Activated T-helper 1 cell treated with anti-CD3 and anti-CD28 coated beads, Interleukin-12 subunit alpha, Interleukin-12 subunit beta, Interleukin-2, Interleukin-4 antibody, amounts not matched to agents 30 ng/mL and 10 ng/mL and 1 ng/mL, durations not matched to agents 14 hours and 24 hours and 36 hours (primary cell): Measurements from ENCODE around the gene IL1RAPL2. TPM values are rescaled to one million over a fixed set of nuclear protein-coding genes. Genes with fewer than 3 reads are reported as not detected.

Experiments used
- DNase-seq: peaks from one replicate; pipeline ENCODE4 v3.0.0; 2021; ENCODE audit warnings: low spot score
- H3K27ac Mint-ChIP-seq: one replicate; pipeline ENCODE4 v1.8.0; 2021; ENCODE audit warnings: mild to moderate bottlenecking, mixed read lengths
- H3K27me3 Mint-ChIP-seq: one replicate; pipeline ENCODE4 v1.8.0; 2022; ENCODE audit warnings: mild to moderate bottlenecking, moderate library complexity, mixed read lengths; ENCODE audit not compliant: insufficient read depth
- H3K36me3 Mint-ChIP-seq: one replicate; pipeline ENCODE4 v1.8.0; 2021; ENCODE audit warnings: low read depth, mixed read lengths
- H3K4me1 Mint-ChIP-seq: one replicate; pipeline ENCODE4 v1.8.0; 2021; ENCODE audit warnings: low read depth, mixed read lengths
- H3K4me3 Mint-ChIP-seq: one replicate; pipeline ENCODE4 v1.8.0; 2021; ENCODE audit warnings: mild to moderate bottlenecking, moderate library complexity, mixed read lengths
- H3K9me3 Mint-ChIP-seq: one replicate; pipeline ENCODE4 v1.8.0; 2021; ENCODE audit warnings: mixed read lengths
- intact Hi-C: fragments of 100-400 bp; cut with micrococcal nuclease; formaldehyde crosslinking; loops from one replicate; pipeline ENCODE4 v1.15.1; 2024
- total RNA-seq: library from RNA; stranded (reverse); gene quantifications from 2 replicates; pipeline ENCODE4 v1.2.3, GENCODE V29; 2022

IL1RAPL2 gene
- total RNA-seq, 1 donor from 2014 or later = not detected

DNA sequence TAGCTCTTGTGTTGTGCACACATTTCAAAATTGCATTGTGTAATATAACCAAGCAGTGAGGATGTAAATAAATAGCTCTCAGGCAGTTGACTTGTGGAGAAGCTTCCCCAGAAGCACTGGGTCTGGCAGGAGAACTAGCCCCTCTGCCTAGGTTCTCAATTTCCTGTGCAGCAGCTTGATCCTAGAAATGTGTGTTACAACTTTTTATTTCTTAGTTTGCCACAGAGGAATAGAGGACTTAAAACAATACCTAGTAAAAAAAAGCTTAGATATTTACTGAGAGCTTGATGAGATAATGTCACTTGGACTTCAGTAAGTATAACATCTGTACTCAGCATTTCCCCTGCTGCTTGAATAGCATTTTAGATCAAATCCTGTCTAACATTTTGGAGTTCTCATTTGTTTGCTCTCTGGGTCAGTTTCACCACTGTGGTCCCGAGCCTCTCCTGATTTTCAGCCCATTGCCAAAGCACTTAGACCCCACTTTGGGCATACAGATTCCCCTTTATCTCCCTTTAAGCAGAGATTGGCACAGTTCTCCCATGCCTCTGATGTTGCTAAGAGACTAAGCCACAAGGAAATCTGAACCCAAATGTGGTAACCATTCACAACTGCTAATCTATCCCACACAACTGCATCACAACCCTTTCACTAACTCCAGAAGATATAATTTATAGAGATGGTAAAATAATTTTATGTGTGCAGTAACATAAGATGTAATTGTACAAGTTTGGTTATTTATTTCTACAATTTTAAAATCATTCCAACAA, 1158.2 kb downstream of the IL1RAPL2 start:
- DNase-seq = no peak
- intact Hi-C loops = no loop called here

DNA sequence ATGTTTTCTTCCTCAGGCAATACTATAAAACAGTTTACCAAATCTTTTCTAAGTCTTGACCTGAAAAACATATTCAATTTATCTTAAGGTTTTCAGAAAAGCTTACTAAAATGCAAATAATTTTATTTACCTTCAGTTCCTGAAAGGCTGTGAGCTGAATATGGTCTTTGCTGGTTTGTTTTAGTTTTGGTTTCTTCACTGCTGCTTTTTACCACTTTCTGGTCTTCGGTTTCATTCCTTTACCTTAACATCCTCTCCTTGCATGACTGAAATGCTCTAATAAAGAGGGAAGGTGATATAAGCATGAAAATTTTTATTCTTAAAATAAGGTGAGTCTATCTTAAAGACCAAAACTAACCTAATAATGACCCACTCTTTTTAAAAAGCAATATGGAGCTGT, 1159.2 kb downstream of the IL1RAPL2 start:
- Mint-ChIP-seq H3K27ac (no peak overlapping the region), H3K27me3 (peaks cover 2% of the 10 kb centered on the region), H3K9me3 (no peaks in the 10 kb centered on the region), H3K36me3 (no peaks in the 10 kb centered on the region), H3K4me3 (no peak overlapping the region), H3K4me1 (no peaks in the 10 kb centered on the region)
- DNase-seq = no peak
- intact Hi-C loops = no loop called here

More for the DNA sequence above, 1158.2 kb downstream of the IL1RAPL2 start:
- no peak overlapping the region for H3K27ac Mint-ChIP-seq
- H3K27me3 Mint-ChIP-seq = peaks cover 2% of the 10 kb centered on the region
- no peaks in the 10 kb centered on the region for H3K9me3 Mint-ChIP-seq
- no peaks in the 10 kb centered on the region for H3K4me1 Mint-ChIP-seq
- H3K4me3 Mint-ChIP-seq = no peak overlapping the region
- no peaks in the 10 kb centered on the region for H3K36me3 Mint-ChIP-seq

DNA sequence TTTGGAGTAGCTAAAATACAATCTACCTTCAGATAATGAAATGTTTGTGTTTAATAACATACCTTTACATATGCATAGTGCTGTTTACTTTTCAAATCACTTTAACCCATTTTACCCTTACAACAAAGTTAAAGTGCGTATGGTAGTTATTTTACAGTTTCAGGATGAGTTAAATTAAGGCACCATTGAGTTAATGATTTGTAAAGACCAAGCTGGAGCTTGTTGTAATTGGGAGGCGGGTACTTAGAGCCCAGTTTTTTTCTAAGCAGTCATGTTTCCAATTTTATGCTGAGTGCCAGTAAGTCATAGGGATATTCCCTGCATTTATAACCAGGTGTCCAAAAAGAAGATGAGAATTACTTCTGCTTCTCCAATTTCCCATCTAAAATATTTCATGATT, 1172.2 kb downstream of the IL1RAPL2 start:
- Mint-ChIP-seq H3K4me1 (no peaks in the 10 kb centered on the region), H3K27ac (no peak overlapping the region), H3K36me3 (no peaks in the 10 kb centered on the region), H3K27me3 (no peaks in the 10 kb centered on the region), H3K4me3 (no peak overlapping the region), H3K9me3 (no peaks in the 10 kb centered on the region)
- DNase-seq = no peak
- intact Hi-C loops = no loop called here

DNA sequence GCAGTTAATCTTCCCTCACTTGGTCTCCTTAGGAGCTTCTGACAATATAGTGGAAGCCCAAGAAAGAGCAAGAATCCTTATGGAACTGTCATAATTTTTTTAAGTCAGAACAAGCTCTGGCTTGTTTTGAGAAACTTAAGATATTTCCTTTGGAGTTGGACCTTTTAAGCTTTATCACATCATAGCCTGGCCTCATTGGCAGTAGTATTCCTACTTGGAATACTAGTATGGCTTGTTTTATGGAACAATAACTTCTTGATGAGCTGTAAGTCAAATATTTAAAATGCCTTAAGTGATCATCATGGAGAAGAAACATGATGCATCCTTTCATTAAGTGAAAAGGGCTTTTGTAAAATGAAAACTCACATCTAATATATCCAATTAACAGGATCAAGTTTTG, 1178.3 kb downstream of the IL1RAPL2 start:
- Mint-ChIP-seq H3K27me3 (no peaks in the 10 kb centered on the region), H3K36me3 (no peaks in the 10 kb centered on the region), H3K4me3 (no peak overlapping the region), H3K27ac (no peak overlapping the region), H3K4me1 (no peaks in the 10 kb centered on the region), H3K9me3 (no peaks in the 10 kb centered on the region)
- intact Hi-C loops = no loop called here
- DNase-seq = no peak

DNA sequence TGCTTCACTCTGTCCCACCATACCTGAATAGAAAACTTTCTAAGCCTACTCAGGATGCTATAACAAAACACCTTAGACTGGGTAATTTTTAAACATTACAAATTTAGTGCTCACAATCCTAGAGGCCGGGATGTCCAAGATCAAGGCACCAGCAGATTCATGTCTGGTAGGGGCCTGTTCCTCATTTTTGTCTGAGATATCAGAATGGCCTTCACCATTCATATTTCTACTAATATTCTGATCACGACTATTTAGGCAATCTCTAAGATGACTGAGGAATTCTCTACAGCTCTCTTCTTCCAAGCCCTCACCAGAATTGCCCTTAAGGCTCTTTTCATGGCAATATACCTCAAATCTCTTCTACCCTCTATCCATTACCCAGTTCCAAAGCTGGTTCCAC, 1178.9 kb downstream of the IL1RAPL2 start:
- Mint-ChIP-seq H3K36me3 (no peaks in the 10 kb centered on the region), H3K9me3 (no peaks in the 10 kb centered on the region), H3K4me1 (no peaks in the 10 kb centered on the region), H3K27me3 (no peaks in the 10 kb centered on the region), H3K4me3 (no peak overlapping the region), H3K27ac (no peak overlapping the region)
- no peak for DNase-seq
- intact Hi-C loops = no loop called here

DNA sequence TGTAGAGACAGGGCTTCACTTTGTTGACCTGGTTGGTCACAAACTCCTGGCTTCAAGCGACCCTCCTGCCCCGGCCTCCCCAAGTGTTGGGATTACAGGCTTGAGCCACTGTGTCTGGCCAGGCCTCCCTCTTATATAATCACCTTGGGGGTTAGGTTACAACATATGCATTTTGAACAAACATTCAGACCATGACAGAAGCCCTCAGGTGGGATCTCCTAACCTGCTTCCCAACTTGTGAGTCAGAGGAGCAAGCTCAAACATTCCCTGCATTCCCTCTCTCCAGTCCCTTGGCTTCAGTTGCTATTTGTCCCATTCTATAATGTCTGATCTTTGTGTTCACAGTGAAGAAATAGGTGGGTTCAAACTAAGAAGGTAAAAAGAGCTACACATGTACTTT, 1179.9 kb downstream of the IL1RAPL2 start:
- no peaks in the 10 kb centered on the region for H3K9me3 Mint-ChIP-seq
- no peak for DNase-seq
- no peaks in the 10 kb centered on the region for H3K27me3 Mint-ChIP-seq
- H3K4me3 Mint-ChIP-seq = no peak overlapping the region
- H3K36me3 Mint-ChIP-seq = no peaks in the 10 kb centered on the region
- H3K4me1 Mint-ChIP-seq = no peaks in the 10 kb centered on the region
- H3K27ac Mint-ChIP-seq = no peak overlapping the region
- intact Hi-C loops = no loop called here

DNA sequence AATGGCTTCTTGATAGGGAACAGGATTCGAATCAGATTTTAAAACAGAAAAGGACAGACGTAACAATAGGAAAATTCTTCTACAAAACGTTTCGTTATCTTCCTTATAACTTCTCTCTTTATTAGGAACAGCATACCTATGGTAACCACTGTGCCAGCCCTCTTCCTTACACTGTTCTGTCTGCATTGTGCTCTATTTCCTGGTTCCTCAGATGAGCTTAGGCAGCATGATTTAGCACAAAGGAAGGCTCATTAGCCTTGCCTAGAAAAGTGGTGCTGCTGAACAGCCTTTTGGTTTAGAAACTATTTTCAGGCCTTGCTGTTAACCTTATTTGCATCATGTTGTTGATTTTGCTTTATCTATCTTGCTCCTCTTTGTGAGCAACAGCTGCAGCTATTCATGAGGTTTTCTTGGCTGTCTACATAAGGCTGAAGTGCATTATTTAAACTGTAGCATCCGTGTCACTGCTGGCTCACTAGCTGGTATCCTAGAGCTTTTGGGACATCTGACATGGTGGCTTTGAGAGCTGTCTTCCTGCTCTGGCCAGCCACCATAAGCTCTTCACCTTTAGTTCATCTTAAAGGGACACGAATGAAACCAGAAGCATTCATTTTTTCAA, 1186.4 kb downstream of the IL1RAPL2 start:
- no peak for DNase-seq
- Mint-ChIP-seq H3K27me3 (no peaks in the 10 kb centered on the region), H3K27ac (no peak overlapping the region), H3K36me3 (no peaks in the 10 kb centered on the region), H3K4me3 (no peak overlapping the region), H3K4me1 (no peaks in the 10 kb centered on the region), H3K9me3 (no peaks in the 10 kb centered on the region)
- intact Hi-C loops = no loop called here

DNA sequence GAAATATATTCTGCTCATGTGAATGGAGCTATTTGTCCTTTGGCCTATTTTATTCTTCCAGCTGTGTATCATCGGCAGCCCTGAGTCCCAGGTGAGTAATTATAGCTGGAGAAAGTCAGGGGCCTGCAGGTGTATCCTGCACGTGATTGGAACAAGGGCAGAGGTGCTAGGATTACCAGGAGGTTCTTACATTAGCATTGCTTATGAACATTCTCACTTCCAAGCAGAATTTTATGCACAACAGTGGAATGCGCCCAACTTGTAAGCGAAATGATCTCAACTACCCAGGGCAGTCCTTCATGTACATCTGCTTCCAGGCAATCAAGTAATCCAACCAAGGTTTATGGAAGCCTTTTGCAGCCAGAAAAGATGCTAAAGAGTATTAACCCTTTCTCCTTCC, 1187.4 kb downstream of the IL1RAPL2 start:
- intact Hi-C loops = no loop called here
- no peaks in the 10 kb centered on the region for H3K27me3 Mint-ChIP-seq
- H3K36me3 Mint-ChIP-seq = no peaks in the 10 kb centered on the region
- no peak for DNase-seq
- no peak overlapping the region for H3K4me3 Mint-ChIP-seq
- H3K9me3 Mint-ChIP-seq = no peaks in the 10 kb centered on the region
- no peak overlapping the region for H3K27ac Mint-ChIP-seq
- no peaks in the 10 kb centered on the region for H3K4me1 Mint-ChIP-seq

DNA sequence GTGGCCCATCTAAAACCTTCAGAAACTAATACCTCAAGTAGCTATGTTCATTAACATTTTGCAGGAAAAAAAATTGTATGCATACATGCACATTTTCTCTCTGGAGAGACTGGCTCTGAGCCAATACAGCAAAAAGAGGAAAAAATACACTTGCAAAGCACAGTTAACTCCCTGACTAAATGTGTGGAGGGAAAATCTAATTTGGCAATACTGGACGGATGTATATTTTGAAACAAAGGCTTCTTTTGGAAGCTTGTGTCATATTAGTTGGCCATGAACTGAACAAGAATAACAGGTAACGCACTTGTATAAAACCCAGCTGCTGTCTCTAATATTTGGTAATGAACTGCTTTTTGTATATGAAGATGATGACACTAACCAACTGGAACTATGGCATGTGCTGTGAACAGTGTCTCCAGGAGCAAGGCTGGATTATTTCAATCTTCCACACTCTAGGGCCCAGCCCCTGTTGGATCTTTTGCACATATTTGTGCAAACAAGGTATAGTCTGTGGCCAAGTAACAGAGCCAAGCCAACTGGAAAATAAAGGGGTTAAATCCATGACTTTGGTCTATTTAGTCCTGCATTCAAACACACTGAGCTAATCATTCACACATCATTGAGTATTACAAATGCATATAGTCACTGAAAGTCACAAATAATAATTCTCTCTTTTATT, 1188.4 kb downstream of the IL1RAPL2 start:
- H3K27me3 Mint-ChIP-seq = no peaks in the 10 kb centered on the region
- H3K9me3 Mint-ChIP-seq = no peaks in the 10 kb centered on the region
- intact Hi-C loops = no loop called here
- DNase-seq = no peak
- H3K4me3 Mint-ChIP-seq = no peak overlapping the region
- no peaks in the 10 kb centered on the region for H3K36me3 Mint-ChIP-seq
- H3K4me1 Mint-ChIP-seq = no peaks in the 10 kb centered on the region
- H3K27ac Mint-ChIP-seq = no peak overlapping the region

DNA sequence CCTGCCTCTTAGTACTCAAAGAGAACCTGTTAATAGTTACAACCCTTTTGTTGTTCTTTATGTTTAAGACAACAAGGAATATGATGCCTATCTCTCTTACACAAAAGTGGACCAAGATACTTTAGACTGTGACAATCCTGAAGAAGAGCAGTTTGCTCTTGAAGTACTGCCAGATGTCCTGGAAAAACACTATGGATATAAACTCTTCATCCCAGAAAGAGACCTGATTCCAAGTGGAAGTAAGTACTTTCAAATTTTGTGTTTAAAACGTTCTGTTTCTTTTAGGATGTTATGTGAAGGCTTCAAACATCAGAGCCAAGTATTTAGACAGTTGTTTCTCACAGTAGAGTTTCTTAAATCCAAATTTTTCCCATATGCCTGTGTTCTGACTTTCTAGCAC, 1189.1 kb downstream of the IL1RAPL2 start:
- intact Hi-C loops = no loop called here
- no peaks in the 10 kb centered on the region for H3K36me3 Mint-ChIP-seq
- no peak overlapping the region for H3K4me3 Mint-ChIP-seq
- H3K27ac Mint-ChIP-seq = no peak overlapping the region
- no peaks in the 10 kb centered on the region for H3K4me1 Mint-ChIP-seq
- no peaks in the 10 kb centered on the region for H3K27me3 Mint-ChIP-seq
- no peak for DNase-seq
- H3K9me3 Mint-ChIP-seq = no peaks in the 10 kb centered on the region

DNA sequence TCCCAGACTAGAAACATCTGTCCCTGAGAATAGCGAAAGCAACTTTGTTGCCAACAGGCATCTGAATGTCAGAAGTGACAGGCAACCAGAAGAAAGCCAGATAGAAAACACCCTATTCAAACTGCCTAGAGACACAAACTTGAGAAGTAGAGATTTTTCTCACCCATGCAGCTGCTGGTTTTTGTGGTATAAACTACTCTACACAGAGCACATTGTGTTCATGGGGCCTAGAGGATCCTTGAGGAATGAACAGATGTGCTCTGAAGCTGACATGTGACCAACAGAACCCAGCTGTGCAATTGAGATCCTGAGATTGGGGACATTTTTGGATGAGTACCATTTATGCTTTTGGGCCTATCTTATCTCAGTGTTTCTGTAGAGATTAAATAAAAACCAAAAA, 1192.8 kb downstream of the IL1RAPL2 start:
- no peak for DNase-seq
- intact Hi-C loops = no loop called here
- Mint-ChIP-seq H3K4me3 (no peak overlapping the region), H3K36me3 (no peaks in the 10 kb centered on the region), H3K27ac (no peak overlapping the region), H3K4me1 (no peaks in the 10 kb centered on the region), H3K27me3 (no peaks in the 10 kb centered on the region), H3K9me3 (no peaks in the 10 kb centered on the region)

DNA sequence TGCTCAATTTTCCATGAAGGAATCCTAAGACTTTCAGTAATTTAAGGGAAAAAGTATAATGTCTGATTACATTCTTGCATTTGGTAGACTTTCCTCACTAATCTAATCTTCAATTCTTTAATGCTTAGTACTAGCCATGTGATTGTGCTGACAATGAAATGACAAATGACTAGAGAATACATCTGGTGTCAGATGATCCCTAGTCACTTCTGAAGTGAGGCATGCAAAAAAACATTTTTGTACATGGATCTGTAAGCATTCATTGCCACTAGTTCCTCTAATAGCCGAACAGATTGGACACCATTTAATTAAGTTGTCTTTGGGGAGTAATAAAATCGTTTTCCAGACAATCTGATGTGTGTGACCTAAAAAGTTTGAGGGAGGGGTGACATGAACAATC, 1193.6 kb downstream of the IL1RAPL2 start:
- Mint-ChIP-seq H3K36me3 (no peaks in the 10 kb centered on the region), H3K27ac (no peak overlapping the region), H3K27me3 (no peaks in the 10 kb centered on the region), H3K9me3 (no peaks in the 10 kb centered on the region), H3K4me3 (no peak overlapping the region), H3K4me1 (no peaks in the 10 kb centered on the region)
- DNase-seq = no peak
- intact Hi-C loops = no loop called here

DNA sequence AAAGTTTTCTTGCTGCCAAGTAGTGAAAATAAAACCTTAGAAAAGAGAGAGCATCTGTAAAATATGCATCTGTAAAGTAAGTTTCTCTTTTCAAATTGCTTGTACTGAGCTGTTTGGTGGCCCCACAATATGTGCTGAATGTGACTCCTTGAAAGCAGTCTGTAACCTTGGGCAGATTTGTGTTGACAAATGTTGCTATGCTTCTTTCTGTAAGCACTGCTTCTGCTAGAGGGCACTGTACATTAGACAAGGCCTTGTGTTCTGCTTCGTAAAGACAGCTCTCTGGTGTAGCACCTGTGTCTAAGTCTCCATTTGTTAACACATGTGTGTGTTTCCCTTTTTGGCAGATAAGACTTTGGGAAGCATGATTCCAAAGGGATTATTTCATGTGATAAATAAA, 1199.7 kb downstream of the IL1RAPL2 start:
- H3K9me3 Mint-ChIP-seq = no peaks in the 10 kb centered on the region
- no peaks in the 10 kb centered on the region for H3K27me3 Mint-ChIP-seq
- H3K27ac Mint-ChIP-seq = no peak overlapping the region
- H3K4me1 Mint-ChIP-seq = no peaks in the 10 kb centered on the region
- H3K36me3 Mint-ChIP-seq = no peaks in the 10 kb centered on the region
- no peak for DNase-seq
- H3K4me3 Mint-ChIP-seq = no peak overlapping the region
- intact Hi-C loops = no loop called here
